ENCODE measurements around the gene MSRB3.

MSRB3 gene

DNA sequence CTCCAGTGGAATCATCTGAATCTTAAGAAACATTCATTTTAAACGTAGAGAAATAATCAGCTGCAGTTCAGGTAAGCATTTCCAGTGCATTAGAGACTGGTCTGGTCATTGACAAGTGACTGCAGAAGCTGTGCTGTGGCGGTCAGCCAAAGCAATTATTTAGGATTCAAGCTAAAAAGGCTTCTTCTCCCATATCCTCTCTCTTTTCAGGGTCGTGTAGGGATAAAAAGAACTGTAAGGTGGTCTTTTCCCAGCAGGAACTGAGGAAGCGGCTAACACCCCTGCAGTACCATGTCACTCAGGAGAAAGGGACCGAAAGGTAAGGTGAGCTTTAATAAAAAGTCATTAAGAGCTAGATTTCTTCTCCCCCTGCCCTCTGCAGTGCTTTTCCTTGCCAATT lies 48.1 kb downstream of the MSRB3 start:
- no peak for DNase-seq (ENCODE audit: low spot score)

DNA sequence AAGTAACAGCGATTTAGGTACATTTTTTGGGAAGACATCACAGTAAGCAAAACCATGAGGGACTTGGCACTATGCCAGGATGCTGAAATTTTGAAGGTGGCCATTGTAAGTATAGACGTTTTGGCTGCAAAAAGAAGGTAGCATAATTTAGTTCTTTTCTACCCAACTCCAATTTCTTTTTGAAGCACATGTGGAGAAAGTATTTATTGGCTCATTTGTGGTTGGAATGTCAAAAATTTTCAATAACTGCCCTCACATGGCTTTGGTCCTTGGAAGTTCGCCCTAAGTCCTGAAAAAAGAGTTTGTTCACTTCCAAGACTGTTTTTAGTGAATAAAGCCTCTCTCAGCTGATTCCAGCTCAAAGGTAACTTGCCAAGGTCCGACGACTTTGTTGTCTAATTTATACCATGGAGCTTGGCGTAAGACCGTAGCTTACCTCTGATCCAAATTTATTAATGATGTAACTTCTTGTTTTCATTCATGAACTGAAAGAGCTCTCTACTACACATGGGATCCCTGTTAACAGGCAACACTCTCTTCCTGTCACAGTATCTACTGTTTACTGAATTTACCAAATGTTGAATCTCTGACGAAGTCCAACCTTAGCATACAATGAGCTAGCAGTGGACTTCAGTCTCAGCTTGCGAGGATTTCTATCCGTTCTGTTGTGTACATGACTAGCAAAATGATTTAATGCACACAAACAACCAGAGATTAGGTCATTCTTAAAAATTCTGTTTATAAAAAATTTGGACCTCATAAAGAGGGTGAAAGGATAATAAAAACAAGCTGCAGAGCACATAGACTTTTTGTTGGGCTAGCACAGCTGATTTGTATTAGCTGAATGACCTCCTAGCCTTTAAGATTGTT lies 49.0 kb downstream of the MSRB3 start:
- no peak for DNase-seq (ENCODE audit: low spot score)

DNA sequence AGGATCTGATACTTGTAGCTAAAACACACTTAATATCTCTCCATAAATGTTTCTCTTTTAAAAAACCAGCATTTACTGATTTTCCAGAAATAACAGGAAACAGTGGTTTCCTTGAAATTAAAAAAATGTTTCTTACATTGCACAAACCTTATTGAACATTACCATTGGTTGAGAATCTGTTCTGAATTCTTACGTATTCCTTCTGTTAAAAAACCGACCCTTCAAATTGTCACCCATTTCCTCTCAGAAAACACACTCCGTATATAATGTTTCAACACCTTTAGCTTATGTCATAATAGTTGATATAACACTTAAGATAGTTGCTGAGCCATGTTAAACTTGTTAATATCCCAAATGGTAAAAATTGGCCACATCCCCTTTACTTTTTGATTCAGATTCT lies 51.2 kb downstream of the MSRB3 start:
- no peak for DNase-seq (ENCODE audit: low spot score)

DNA sequence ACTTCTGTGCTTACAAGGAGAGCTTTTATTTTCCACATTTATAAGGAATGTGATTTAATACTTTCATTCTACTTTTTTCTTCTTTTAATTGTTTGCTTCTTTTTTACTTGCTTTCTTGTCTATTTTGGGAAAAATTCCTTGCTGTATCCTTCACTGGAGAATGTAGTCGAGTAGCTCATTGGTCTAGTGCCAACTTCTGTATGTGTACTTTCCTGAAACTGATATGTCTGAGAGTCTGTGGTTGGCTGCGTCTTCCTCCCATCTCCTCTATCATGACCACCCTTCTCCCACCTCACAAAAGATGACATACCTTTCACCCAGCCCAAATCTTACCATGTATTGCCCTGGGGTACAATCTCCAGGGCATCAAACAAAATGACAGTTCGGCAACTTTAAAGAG lies 51.8 kb downstream of the MSRB3 start:
- no peak for DNase-seq (ENCODE audit: low spot score)

DNA sequence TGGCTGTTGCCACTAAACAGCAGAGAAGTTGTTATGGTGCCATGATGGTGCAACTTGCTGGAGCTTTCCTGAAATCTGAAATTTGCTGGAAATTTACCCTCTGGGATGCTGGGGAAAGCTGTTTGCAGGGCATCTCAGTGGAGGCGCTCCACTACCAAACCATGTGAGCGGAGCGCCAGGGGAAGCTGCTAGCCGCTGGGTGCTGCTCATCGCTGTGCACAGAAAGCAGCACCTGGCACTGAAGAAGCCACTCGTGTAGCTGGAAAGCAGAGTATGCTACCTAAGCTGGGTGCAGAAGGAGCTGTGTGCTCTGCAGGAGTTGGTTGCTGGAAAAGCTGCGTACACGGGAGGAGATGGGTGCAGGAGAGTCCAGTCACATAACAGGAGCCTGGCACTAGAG lies 53.0 kb downstream of the MSRB3 start:
- DNase-seq (ENCODE audit: low spot score) = no peak

DNA sequence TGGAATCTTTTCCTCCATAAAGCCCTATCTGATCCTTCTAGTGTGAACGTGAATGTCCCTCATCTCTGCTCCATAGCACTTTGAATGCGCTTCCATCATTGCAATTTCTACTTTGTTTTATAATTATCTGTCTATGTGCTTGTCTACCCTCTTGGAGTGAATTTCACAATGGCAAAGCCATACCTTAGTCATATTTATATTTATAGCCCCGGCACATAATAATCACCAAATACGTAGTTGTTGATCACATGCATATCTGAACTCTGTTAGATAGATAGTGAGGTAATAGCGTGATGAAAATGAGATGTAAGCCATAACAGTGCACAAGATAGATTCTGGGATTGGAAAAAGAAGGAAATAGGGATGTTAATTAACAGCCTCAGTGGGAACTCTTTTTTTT lies 55.2 kb downstream of the MSRB3 start:
- no peak for DNase-seq (ENCODE audit: low spot score)

DNA sequence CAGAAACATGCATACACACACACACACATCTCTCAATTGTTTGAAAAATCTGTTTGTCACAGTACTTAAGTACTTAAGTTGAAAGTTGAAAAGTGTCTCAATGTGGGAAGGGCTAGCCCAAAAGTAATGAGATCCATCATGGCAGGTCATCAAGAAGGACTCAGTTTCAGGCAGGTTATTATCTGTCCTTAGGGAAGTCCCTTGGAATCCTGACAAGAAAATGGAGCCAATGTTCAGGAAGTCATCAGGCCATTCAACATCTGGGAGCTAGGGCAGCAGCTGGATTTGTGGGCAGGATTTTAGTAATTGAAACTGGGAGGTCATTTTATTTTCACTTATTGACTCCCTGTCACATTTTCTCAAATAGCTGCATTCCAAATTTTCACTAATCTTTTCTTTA lies 56.0 kb downstream of the MSRB3 start:
- DNase-seq (ENCODE audit: low spot score) = no peak

DNA sequence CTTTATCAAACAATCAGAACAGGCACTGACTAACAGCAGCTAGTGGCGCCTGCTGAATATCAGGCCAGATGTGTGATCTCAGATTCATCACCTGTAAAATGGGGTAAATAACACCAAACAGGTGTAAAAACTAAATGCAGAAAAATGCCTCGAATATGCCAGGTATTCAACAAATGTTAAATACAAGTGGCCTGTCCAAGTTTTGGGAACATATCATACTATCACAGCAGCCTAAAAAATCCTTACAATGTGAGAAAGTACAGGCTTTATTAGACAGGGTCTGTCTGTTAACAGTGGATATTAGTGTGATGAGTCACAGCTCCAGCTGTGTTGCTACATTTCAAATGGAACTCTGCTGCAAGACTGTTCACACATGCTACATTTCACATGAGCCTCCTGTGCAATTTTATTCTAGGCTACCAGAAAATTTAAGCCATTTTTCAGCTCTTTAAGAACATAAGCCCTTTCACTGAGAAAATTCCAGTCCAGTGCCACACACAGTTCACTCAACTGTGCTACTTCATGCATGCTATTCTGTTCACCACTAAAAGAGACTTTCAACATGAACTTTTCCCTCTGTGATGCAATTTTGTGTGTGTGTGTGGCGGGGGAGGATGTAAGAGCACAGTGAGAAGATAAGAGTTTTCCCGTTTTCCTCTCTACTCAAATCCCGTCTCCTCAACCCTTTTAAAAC lies 56.7 kb downstream of the MSRB3 start:
- DNase-seq (ENCODE audit: low spot score) = peak; percentile 55

DNA sequence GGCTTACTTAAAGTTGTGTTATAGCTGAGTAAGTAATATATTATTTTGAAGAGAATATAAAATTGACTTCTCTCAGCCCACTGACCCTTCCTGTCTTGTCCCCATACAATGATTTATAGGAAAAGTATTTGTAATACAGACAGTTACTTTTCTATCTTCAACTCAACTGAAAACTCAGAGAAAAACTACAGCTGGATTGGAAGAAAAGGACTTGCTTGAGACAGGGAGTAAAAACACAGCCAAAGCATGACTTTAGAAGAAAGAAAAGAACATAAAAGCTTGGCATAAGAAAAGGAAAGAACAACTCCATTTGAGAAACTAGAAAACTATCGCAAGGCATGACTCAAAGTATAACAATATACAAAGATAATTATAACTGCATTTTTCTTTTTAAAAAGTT lies 57.5 kb downstream of the MSRB3 start:
- no peak for DNase-seq (ENCODE audit: low spot score)

DNA sequence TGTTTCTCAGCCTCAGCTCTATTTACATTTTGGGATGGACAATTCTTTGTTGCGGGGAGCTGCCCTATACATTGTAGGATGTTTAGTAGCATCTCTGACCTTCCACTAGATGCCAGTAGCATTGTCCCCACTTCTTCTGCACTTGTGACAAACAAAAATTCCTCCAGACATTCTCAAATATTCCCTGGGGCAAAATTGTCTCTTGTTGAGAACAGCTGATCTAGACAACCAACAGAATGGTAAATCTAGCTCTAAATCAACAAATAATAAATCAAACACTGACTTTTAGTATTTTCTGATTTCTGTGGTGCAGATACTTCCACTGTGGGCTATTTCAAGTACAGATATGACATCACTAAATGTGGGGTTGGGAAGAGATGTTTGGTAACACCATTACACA lies 60.7 kb downstream of the MSRB3 start:
- no peak for DNase-seq (ENCODE audit: low spot score)

DNA sequence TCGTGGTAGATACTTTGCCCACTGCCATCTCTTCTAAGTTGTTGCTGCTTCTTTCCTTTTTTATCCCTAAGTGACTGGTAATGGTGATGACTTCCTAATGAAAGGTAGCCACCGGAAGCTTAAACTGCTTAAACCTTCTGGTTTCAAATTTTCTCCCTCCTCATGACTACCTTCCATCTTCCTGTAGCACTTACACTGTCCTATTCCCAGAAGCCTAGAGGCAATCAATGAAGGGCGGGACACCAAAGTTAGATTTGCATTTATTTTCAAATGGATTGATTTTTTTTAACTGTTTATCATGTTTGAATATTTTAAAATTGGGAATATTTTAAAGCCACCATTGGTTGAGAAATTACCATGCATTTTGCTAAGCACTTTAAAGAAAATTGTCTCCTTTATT lies 64.7 kb downstream of the MSRB3 start:
- DNase-seq (ENCODE audit: low spot score) = no peak

DNA sequence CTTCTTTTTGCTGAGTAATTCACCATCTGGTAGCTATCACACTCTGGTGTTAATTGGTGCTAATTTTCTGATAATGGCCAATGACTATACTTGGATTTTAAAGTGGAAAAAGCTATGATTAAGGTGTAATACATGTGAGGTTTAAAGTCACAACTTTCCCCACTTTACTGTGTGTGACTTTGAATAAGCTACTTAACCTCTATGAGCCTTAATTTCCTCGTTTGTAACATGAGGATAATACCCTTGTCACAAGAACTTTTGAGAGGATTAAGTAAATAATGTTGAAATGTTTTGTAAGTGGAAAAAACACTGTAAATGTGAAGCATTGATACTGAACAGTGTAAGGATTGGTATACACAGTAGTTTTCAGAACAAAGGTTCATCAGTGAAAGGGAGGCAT lies 65.3 kb downstream of the MSRB3 start:
- DNase-seq (ENCODE audit: low spot score) = no peak

DNA sequence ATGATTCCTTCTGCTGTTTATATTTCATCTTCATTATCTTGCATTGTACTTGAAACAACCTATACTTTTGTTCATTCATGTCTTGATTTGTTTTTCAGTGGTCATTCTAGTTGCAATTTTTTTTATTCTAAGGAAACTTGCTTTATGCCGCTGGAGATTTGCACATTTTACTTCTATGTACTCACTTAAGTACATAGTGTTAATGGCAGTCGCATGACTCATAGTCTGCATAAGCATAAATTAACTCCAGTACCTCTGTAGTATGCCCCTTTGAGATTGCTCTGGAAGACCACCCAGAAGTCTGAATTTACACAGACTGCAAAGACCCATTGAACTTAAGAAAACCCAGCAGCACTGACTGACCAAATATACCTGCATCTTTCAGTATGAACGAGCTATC lies 77.0 kb downstream of the MSRB3 start:
- no peak for DNase-seq (ENCODE audit: low spot score)

DNA sequence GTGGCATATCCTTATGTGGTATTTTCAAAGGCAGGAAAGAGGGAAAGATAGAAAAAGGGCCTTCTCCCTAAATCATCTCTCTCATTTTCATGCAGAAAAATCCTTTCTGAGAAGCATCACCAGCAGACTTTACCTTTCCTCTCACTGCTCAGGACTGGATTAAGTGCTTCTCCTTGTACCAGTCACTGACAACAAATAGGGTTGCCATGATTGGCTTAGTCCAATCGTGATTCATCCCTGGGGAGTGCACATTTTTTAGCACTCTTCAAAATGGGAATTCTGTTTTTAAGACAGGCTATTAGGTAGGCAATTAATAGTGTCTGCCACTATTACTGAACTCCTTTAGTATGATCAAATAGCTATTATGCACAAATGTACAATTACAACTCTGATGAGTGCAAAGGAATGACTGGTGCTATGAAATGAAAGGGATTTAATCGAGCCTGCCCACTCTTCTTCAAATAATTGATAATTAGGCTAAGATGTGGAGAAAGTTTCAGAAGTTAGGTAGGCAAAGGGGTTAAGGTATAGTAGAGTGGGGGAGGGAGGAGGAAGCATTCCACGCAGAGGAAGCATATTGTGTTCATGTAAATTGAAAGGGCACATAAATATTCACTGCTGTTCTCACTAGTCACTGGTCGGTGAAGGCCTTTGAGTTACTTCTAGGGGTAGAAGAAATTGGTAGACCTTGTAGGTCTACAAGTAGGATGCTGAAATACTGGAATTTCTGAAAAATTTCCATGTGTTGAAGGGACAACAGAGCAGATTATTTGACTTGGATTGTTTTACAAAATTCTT lies 84.0 kb downstream of the MSRB3 start:
- no peak for DNase-seq (ENCODE audit: low spot score)

DNA sequence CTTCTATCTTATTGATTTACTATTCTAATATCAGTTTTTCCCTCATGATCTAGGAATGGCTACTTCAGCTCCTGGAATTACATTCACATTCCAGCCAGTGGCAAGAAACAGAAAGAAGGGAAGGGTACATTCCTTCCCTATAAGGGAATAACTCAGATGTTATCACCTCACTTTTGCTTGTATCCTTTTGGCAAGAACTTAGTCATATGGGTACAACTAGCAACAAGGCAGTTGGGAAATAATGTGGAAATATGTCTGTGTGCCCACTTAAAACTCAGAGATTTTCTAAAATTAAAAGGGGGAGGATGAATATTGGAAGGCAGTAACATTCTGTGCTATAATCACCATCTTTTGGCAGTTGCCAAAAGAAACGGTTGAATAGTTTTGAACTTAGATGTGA lies 85.6 kb downstream of the MSRB3 start:
- DNase-seq (ENCODE audit: low spot score) = no peak

DNA sequence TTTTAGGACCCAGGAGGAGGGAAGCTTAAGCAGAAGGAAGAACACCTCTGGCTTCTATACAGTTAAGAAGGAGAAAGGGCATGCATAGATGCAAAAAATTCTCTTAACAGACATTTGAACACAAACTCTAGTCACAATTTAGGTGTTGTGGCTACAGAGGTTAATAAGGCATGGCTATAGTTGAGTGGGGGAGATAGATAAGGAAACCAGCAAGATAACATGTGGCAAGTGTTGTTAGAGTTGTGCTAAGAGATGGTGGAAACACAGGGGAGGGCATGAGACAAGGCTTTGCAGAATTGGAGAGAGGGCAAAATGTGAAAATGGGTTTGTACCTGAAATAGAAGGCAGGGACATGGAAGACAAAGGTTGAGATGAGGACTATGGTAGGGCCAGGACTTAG lies 88.9 kb downstream of the MSRB3 start:
- DNase-seq (ENCODE audit: low spot score) = no peak

DNA sequence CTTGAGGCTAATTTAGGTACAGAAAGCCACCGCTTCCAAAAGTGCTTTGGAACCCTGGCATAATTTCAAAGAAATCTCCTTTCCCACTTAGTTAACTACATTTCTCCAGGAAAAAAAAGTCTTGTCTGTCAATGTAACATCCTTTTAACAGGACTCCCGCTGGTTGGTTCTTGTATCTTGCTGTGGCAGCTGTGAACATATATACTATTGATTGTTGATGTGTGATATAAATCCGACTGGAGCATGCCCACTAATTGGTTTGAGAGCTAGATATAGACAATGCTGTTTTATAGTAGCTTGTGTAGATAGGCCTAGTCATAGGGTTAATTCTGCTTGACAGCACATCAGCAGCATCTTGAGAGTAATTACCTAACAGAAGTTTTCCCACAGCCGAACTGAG lies 89.6 kb downstream of the MSRB3 start:
- no peak for DNase-seq (ENCODE audit: low spot score)

DNA sequence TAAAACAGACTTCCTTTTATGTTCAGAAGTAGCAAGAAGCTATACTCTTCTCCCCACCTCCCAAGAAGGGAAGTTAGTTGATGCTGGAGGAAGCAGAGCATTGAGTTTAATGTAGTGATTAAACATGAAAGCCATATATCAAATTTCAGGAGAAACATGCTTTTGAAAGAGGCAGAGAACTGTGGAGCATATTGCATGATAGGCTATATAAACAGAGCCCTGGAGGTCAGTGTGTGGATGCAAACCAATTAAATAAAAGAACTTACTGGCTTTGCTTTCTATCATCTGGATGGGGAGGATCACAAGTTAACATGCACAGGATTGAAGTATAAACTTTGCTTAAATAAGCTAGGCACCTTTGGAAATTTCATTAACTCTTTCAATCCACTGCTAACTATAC lies 94.1 kb downstream of the MSRB3 start:
- no peak for DNase-seq (ENCODE audit: low spot score)

DNA sequence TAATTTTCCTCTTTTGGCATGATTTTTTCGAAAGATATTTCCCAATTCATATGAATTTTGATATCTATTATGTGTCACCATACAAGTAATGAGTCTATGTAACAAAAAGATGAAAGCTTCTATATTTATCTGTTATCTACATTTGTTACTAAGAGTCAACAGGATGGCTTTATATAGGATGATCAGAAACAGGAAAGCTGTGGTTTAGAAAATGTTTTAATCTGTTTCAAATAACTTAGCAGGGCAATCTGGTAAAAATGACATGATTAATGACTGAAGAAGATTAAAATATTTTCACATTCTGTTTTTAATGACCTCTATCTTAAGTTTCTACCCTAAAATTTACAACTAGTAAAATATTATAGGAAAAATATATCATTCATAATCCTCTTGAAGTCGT lies 105.8 kb downstream of the MSRB3 start:
- no peak for DNase-seq (ENCODE audit: low spot score)

DNA sequence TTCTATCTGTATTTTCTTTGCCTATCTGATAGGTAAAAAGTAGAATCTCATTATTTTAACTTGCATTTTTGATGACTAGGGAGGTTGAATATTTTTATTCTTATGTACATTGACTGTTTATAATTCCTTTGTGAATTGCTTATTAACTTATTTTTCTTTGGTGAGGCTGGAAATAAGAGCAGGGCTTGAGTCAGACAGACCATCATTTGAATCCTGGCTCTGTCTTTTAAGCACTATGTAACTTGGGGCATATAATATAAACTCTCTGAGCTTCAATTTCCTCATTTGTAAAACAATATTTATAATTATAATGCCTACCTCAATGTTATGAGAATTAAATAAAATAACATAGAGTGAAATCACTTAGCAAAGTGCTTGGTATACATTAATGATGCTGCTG lies 108.9 kb downstream of the MSRB3 start:
- DNase-seq (ENCODE audit: low spot score) = no peak

DNA sequence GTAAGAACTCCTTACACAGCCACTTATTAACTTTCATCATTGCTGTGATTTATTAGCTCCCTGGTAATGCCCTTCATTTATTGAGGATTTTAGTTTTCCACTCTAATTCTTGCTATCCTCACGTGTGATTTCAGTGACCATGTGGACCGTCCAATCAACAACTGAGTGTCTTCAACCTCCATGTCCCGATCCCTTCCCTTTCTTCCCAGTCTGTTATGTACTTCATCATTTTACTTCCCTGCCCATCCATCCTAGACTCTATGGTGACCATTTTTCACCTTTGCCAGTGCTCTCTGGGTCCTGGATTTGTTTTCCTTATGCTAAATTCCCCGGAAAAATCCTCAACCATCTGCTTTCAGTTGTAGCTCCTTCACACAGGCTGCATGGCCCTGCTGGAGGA lies 111.0 kb downstream of the MSRB3 start:
- no peak for DNase-seq (ENCODE audit: low spot score)

DNA sequence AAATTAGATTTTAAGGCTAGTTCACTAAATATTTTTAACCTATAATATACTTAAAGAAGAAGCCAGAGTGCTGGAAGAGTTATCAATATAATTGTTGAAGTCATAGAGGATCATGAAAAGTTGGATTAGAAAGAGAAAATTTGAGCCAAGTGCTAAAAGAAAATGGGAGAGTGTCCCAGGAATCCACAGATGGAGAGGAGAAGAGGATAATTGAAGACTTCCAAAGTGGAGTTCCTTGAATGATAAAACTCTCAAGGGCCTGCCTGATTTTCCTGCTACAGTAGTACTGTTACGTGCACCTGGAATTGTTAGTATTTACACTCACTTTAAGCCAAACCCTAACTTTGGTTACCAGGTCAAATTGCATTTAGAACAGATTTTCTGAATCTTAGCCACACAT lies 113.2 kb downstream of the MSRB3 start:
- no peak for DNase-seq (ENCODE audit: low spot score)

DNA sequence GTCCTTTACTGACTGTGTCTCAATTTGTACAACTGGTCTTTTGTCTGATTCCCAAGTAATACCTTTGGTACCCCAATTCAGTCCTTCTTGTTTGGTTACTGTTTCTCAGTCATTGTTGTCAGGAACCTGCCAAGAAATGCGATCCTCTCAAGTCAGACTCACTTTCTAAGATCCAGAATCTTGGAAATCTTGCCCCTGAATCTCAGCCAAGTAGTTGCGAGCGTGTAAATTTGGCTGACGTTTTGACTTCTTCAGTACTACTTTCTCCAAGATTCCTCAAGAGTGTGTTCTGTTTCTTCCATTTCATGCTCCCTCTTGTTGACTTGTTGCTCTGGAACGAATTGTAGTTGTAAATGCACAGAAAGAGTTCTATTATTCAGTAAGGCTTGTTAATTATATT lies 114.0 kb downstream of the MSRB3 start:
- DNase-seq (ENCODE audit: low spot score) = no peak
